ENCODE results near the gene CHAF1A.
A peak's percentile ranks its signal among the peaks of the same experiment; 100 is the strongest.

Gene CHAF1A

DNA sequence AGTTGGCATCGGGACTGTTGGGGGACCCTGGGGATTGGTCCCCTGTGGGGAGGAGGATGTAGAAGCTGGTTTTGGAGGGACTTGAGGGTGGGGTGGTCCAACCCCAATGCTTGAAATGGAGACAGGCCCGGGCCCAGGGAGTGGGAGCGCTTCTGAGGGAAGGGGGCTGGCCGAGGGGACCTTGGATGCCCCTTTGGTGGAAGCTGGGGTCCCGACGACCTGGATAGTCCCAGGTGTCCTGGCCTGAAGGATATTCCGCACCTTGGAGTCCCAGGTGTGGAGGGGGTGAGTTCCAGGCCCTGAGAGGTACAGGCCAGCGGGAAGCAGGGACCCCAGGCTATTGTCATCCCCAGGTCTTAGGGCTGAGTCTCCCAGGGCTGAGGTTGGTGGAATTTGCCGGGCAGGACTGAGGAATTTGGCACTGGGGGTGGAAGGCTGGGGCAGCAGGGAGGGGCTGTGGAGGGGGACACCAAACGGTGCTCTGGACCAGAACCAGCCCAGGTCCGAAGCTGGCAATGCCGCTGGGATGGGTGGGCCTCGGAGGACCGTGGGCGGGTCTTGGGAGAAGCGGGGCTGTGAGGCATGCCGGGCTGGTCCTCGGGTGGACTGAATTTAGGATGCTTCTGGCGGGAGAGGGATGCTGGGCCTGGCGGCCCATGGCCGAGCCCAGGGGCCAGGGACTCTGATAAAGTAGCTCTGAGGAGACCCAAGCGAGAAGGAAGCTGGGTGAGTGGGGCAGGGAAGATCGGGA is 71.5 kb downstream of the CHAF1A start (continued):
- TF ChIP-seq, protein P1, sequence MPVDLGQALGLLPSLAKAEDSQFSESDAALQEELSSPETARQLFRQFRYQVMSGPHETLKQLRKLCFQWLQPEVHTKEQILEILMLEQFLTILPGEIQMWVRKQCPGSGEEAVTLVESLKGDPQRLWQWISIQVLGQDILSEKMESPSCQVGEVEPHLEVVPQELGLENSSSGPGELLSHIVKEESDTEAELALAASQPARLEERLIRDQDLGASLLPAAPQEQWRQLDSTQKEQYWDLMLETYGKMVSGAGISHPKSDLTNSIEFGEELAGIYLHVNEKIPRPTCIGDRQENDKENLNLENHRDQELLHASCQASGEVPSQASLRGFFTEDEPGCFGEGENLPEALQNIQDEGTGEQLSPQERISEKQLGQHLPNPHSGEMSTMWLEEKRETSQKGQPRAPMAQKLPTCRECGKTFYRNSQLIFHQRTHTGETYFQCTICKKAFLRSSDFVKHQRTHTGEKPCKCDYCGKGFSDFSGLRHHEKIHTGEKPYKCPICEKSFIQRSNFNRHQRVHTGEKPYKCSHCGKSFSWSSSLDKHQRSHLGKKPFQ (tag by site-specific recombination; IDR thresholded peaks at IDR 0.05): no peak
- TF ChIP-seq ZNF433 (tag by site-specific recombination; IDR thresholded peaks at IDR 0.05; ENCODE audit: low read depth): no peak
- TF ChIP-seq GLIS1 (tag by site-specific recombination; IDR thresholded peaks at IDR 0.05): peak; percentile 56
- TF ChIP-seq REPIN1 (tag by site-specific recombination; IDR thresholded peaks at IDR 0.05; ENCODE audit: low read depth): no peak
- no peak for TF ChIP-seq ZBTB1 (tag by site-specific recombination; IDR thresholded peaks at IDR 0.05)
- no peak for TF ChIP-seq ZSCAN16 (tag by site-specific recombination; IDR thresholded peaks at IDR 0.05)
- TF ChIP-seq ZNF266 (tag by site-specific recombination; IDR thresholded peaks at IDR 0.05; ENCODE audit: low read depth): no peak
- TF ChIP-seq ZNF792 (tag by site-specific recombination; IDR thresholded peaks at IDR 0.05): no peak
- TF ChIP-seq ZNF214 (tag by site-specific recombination; IDR thresholded peaks at IDR 0.05; ENCODE audit: borderline replicate concordance): no peak
- no peak for TF ChIP-seq ZNF561 (tag by site-specific recombination; IDR thresholded peaks at IDR 0.05; ENCODE audit: borderline replicate concordance)
- no peak for TF ChIP-seq ZNF112 (tag by site-specific recombination; IDR thresholded peaks at IDR 0.05)
- TF ChIP-seq ZNF221 (tag by site-specific recombination; IDR thresholded peaks at IDR 0.05; ENCODE audit: borderline replicate concordance): no peak
- TF ChIP-seq GLI2 (tag by site-specific recombination; IDR thresholded peaks at IDR 0.05; ENCODE audit: borderline replicate concordance, low read depth): no peak
- no peak for TF ChIP-seq GFI1B (tag by site-specific recombination; IDR thresholded peaks at IDR 0.05)
- peak; percentile 74; the same call in 1 of the 2 replicates for TF ChIP-seq ZNF600 (tag by site-specific recombination; IDR thresholded peaks at IDR 0.05)
- TF ChIP-seq ZNF426 (tag by site-specific recombination; IDR thresholded peaks at IDR 0.05): no peak
- TF ChIP-seq, protein P2, sequence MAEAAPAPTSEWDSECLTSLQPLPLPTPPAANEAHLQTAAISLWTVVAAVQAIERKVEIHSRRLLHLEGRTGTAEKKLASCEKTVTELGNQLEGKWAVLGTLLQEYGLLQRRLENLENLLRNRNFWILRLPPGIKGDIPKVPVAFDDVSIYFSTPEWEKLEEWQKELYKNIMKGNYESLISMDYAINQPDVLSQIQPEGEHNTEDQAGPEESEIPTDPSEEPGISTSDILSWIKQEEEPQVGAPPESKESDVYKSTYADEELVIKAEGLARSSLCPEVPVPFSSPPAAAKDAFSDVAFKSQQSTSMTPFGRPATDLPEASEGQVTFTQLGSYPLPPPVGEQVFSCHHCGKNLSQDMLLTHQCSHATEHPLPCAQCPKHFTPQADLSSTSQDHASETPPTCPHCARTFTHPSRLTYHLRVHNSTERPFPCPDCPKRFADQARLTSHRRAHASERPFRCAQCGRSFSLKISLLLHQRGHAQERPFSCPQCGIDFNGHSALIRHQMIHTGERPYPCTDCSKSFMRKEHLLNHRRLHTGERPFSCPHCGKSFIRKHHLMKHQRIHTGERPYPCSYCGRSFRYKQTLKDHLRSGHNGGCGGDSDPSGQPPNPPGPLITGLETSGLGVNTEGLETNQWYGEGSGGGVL (tag by site-specific recombination; IDR thresholded peaks at IDR 0.05): no peak
- TF ChIP-seq GLIS2 (tag by site-specific recombination; IDR thresholded peaks at IDR 0.05): peak; percentile 59
- TF ChIP-seq, protein P3, sequence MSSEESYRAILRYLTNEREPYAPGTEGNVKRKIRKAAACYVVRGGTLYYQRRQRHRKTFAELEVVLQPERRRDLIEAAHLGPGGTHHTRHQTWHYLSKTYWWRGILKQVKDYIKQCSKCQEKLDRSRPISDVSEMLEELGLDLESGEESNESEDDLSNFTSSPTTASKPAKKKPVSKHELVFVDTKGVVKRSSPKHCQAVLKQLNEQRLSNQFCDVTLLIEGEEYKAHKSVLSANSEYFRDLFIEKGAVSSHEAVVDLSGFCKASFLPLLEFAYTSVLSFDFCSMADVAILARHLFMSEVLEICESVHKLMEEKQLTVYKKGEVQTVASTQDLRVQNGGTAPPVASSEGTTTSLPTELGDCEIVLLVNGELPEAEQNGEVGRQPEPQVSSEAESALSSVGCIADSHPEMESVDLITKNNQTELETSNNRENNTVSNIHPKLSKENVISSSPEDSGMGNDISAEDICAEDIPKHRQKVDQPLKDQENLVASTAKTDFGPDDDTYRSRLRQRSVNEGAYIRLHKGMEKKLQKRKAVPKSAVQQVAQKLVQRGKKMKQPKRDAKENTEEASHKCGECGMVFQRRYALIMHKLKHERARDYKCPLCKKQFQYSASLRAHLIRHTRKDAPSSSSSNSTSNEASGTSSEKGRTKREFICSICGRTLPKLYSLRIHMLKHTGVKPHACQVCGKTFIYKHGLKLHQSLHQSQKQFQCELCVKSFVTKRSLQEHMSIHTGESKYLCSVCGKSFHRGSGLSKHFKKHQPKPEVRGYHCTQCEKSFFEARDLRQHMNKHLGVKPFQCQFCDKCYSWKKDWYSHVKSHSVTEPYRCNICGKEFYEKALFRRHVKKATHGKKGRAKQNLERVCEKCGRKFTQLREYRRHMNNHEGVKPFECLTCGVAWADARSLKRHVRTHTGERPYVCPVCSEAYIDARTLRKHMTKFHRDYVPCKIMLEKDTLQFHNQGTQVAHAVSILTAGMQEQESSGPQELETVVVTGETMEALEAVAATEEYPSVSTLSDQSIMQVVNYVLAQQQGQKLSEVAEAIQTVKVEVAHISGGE (tag by site-specific recombination; conservative IDR thresholded peaks at IDR 0.05; ENCODE audit: low read depth): no peak; the same call in 1 of the 2 replicates
- peak; percentile 17; the same call in 1 of the 2 replicates for TF ChIP-seq KLF16 (tag by site-specific recombination; IDR thresholded peaks at IDR 0.05)
- TF ChIP-seq, protein P4, sequence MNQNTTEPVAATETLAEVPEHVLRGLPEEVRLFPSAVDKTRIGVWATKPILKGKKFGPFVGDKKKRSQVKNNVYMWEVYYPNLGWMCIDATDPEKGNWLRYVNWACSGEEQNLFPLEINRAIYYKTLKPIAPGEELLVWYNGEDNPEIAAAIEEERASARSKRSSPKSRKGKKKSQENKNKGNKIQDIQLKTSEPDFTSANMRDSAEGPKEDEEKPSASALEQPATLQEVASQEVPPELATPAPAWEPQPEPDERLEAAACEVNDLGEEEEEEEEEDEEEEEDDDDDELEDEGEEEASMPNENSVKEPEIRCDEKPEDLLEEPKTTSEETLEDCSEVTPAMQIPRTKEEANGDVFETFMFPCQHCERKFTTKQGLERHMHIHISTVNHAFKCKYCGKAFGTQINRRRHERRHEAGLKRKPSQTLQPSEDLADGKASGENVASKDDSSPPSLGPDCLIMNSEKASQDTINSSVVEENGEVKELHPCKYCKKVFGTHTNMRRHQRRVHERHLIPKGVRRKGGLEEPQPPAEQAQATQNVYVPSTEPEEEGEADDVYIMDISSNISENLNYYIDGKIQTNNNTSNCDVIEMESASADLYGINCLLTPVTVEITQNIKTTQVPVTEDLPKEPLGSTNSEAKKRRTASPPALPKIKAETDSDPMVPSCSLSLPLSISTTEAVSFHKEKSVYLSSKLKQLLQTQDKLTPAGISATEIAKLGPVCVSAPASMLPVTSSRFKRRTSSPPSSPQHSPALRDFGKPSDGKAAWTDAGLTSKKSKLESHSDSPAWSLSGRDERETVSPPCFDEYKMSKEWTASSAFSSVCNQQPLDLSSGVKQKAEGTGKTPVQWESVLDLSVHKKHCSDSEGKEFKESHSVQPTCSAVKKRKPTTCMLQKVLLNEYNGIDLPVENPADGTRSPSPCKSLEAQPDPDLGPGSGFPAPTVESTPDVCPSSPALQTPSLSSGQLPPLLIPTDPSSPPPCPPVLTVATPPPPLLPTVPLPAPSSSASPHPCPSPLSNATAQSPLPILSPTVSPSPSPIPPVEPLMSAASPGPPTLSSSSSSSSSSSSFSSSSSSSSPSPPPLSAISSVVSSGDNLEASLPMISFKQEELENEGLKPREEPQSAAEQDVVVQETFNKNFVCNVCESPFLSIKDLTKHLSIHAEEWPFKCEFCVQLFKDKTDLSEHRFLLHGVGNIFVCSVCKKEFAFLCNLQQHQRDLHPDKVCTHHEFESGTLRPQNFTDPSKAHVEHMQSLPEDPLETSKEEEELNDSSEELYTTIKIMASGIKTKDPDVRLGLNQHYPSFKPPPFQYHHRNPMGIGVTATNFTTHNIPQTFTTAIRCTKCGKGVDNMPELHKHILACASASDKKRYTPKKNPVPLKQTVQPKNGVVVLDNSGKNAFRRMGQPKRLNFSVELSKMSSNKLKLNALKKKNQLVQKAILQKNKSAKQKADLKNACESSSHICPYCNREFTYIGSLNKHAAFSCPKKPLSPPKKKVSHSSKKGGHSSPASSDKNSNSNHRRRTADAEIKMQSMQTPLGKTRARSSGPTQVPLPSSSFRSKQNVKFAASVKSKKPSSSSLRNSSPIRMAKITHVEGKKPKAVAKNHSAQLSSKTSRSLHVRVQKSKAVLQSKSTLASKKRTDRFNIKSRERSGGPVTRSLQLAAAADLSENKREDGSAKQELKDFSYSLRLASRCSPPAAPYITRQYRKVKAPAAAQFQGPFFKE (tag by site-specific recombination; IDR thresholded peaks at IDR 0.05; ENCODE audit: borderline replicate concordance): no peak
- no peak for TF ChIP-seq ZFP41 (tag by site-specific recombination; IDR thresholded peaks at IDR 0.05; ENCODE audit: borderline replicate concordance)
- TF ChIP-seq ZNF654 (tag by site-specific recombination; IDR thresholded peaks at IDR 0.05; ENCODE audit: low read depth): no peak
- TF ChIP-seq ZNF776 (tag by site-specific recombination; IDR thresholded peaks at IDR 0.05; ENCODE audit: borderline replicate concordance): no peak
- no peak for TF ChIP-seq GLI4 (tag by site-specific recombination; IDR thresholded peaks at IDR 0.05)
- TF ChIP-seq ZNF660 (tag by site-specific recombination; IDR thresholded peaks at IDR 0.05): no peak
- TF ChIP-seq ZFHX2 (tag by site-specific recombination; conservative IDR thresholded peaks at IDR 0.05): peak; percentile 61
- TF ChIP-seq BCL11A (tag by site-specific recombination; IDR thresholded peaks at IDR 0.05; ENCODE audit: low read depth): no peak

Measured in HEK293 (cell line).